ENCODE data around the gene MARCHF3.
"Not testable (repeated sequence)": the region's sequence is repeated elsewhere in the genome, so short reads cannot be mapped to it uniquely, and the experiment has no call there.

Gene MARCHF3

GRCh38 chr5:126854526-126855110 lies 175.7 kb downstream of the MARCHF3 start:
- in situ Hi-C loops (cut with HindIII; ENCODE audit: low sequenced_read_pairs): no loop called here

DNA sequence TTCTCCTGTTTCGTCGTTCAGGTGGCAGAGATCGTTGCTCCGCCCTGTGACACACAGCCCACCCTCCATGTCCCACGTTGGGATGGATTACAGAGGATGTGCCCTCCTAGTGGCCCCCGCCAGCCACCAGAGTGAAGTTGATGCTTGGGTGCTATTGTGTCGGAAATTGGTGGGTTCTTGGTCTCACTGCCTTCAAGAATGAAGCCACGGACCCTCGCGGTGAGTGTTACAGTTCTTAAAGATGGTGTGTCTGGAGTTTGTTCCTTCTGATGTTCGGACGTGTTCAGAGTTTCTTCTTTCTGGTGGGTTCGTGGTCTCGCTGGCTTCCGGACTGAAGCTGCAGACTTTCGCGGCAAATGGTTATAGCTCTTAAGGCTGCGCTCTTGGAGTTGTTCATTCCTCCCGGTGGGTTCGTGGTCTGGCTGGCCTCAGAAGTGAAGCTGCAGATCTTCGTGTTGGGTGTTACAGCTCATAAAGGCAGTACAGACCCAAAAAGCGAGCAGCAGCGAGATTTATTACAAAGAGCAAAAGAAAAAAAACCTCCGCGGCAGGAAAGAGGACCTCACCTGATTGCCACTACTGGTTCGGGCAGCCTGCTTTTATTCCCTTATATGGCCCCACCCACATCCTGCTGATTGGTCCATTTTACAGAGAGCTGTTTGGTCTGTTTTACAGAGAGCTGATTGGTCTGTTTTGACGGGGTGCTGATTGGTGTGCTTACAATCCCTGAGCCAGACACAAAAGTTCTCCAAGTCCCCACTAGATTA lies 176.6 kb downstream of the MARCHF3 start:
- in situ Hi-C loops (cut with HindIII; ENCODE audit: low sequenced_read_pairs): not testable (repeated sequence)

- in situ Hi-C loops (cut with HindIII; ENCODE audit: low sequenced_read_pairs): no loop called here
Measured at GRCh38 chr5:126852841-126853271, 177.5 kb downstream of the MARCHF3 start.

GRCh38 chr5:126852091-126852571 lies 178.2 kb downstream of the MARCHF3 start:
- in situ Hi-C loops (cut with HindIII; ENCODE audit: low sequenced_read_pairs): no loop called here

DNA sequence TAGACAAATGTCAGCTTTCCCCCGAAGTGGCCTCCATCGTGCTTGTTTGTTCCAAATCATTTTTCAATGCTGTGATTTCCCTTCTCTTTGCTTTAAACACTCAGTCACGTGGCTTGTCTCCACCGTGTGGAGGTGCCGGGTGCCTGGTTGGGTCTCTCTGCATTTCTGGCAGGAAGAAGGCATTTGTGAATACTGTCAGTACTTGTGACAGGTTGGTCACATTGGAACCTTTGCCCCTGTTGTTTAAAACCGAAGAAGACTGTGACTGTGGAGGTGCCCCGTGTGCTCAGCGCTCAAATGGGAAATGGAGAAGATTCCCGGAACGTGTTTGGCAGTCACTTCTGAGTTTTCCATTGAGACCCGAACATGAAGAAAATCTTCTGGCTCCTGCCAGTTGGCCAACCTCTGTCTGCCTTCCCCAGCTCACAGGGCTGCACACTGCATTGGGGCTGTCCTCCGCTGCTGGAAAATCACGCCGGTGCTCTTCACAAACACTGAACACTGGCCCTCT lies 178.8 kb downstream of the MARCHF3 start:
- in situ Hi-C loops (cut with HindIII; ENCODE audit: low sequenced_read_pairs): no loop called here

DNA sequence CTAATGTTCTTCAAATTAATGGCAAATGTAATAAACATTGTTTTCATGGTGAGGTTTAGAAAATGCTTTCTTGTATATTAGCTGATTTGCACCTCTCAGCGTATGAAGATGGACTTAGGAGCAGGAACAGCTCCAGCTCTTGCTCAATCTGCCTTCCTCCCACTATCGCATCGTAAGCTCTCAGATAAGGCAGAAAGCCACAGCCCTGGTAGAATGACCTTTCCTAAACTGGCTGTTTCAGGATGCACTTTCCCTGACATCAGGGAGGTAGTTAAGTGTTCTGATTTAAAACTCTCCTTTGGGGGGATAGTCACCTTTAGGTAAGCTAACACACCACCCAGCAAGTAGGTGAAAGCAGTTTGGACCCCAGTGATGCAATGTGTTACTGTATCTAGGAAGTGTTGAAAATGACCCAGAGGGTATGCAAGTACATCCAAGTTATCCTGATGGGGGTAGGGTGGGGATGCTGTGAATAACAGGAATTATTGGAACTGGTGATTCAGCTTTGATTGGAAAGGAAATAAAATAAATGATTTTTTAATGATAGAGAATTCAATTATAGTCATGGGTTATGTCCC lies 181.2 kb downstream of the MARCHF3 start:
- in situ Hi-C loops (cut with HindIII; ENCODE audit: low sequenced_read_pairs): no loop called here

- in situ Hi-C loops (cut with HindIII; ENCODE audit: low sequenced_read_pairs): no loop called here
Measured at GRCh38 chr5:126848253-126848652, 182.1 kb downstream of the MARCHF3 start.

DNA sequence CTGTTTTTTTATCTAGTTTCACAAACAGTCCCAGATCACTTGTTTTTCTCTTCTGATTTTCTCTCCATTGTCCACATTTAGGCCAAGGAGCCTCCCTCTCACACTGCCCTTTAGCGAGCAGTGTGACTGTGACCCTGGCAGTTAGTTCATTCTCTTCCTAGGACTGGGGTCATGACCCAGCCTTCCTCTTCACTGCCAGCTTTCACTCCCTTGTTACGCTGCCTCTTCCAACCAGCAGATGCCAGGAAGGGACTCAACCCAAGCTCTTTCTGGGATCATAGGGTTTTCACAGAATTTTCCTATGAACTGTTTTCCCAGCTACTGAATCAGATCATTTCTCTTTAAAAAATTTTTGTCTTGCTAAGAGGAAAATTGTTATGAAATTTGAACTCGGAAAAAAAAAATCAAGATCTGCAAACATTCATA lies 182.5 kb downstream of the MARCHF3 start:
- in situ Hi-C loops (cut with HindIII; ENCODE audit: low sequenced_read_pairs): no loop called here

DNA sequence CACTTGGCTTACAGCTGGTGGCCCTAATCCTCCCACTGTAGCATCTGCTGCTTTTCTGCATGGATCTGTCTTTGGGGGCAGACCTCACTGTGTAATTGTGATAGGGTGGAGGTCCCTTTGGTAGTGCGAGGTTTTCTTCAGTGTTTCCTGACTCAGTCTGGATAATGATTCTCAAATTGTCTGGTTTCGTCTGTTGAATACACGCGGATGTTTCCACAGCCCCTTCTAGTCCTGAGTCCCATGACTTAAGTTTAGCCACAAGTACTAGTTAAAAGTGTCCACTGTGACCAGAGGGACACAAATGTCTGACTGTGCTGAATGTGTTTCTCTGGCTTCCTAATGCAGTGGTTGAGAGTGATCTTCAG lies 182.9 kb downstream of the MARCHF3 start:
- in situ Hi-C loops (cut with HindIII; ENCODE audit: low sequenced_read_pairs): no loop called here

GRCh38 chr5:126846744-126847455 lies 183.5 kb downstream of the MARCHF3 start:
- in situ Hi-C loops (cut with HindIII; ENCODE audit: low sequenced_read_pairs): no loop called here

GRCh38 chr5:126846344-126846743 lies 184.0 kb downstream of the MARCHF3 start:
- in situ Hi-C loops (cut with HindIII; ENCODE audit: low sequenced_read_pairs): no loop called here

GRCh38 chr5:126845470-126846070 lies 184.8 kb downstream of the MARCHF3 start:
- in situ Hi-C loops (cut with HindIII; ENCODE audit: low sequenced_read_pairs): not testable (repeated sequence)

- in situ Hi-C loops (cut with HindIII; ENCODE audit: low sequenced_read_pairs): not testable (repeated sequence)
Measured at GRCh38 chr5:126843375-126843774, 187.0 kb downstream of the MARCHF3 start.

- in situ Hi-C loops (cut with HindIII; ENCODE audit: low sequenced_read_pairs): not testable (repeated sequence)
Measured at GRCh38 chr5:126839407-126839806, 191.0 kb downstream of the MARCHF3 start.

- in situ Hi-C loops (cut with HindIII; ENCODE audit: low sequenced_read_pairs): no loop called here
Measured at GRCh38 chr5:126837906-126838539, 192.3 kb downstream of the MARCHF3 start.

- in situ Hi-C loops (cut with HindIII; ENCODE audit: low sequenced_read_pairs): no loop called here
Measured at GRCh38 chr5:126837242-126837641, 193.1 kb downstream of the MARCHF3 start.

- in situ Hi-C loops (cut with HindIII; ENCODE audit: low sequenced_read_pairs): no loop called here
Measured at GRCh38 chr5:126836778-126837177, 193.6 kb downstream of the MARCHF3 start.

DNA sequence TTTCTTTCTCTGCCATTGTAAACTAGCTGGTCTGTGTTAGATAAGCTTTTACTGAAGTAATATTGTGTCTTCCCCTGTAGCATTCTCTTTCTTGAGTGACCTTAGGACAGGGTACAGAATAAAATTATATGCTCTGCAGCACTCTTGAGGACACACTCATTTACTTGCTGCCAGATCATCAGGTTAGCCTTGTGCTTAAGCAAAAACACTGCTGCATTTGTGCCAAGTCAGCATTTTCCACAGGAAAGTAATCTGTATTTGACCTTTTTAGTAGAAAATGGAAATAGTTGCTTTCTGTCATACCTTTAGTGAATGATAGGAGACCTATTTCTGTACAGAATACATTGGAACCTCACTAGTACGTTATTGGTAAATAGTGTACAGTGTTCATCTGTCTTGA lies 199.2 kb downstream of the MARCHF3 start:
- in situ Hi-C loops (cut with HindIII; ENCODE audit: low sequenced_read_pairs): no loop called here

- in situ Hi-C loops (cut with HindIII; ENCODE audit: low sequenced_read_pairs): no loop called here
Measured at GRCh38 chr5:126830061-126830460, 200.3 kb downstream of the MARCHF3 start.

- in situ Hi-C loops (cut with HindIII; ENCODE audit: low sequenced_read_pairs): no loop called here
Measured at GRCh38 chr5:126829098-126829497, 201.3 kb downstream of the MARCHF3 start.

Data from endothelial cell of hepatic sinusoid (primary cell).